ENCODE data around the gene DCLK3. TPM values are rescaled to one million over a fixed set of nuclear protein-coding genes. Genes with fewer than 3 reads are reported as not detected.

The DCLK3 gene
- total RNA-seq, 1 donor from 2014 or later, result 0.12 TPM

- H3K27ac ChIP-seq, result no peak overlapping the region
- no peak overlapping the region for H3K4me3 ChIP-seq
- ATAC-seq, result no peak
- intact Hi-C loops (cut with DNase I), result loop anchor here (10.0 kb wide), 1 partner anchor 130 kb away; no protein-coding TSS in a partner anchor
- no peaks in the 10 kb centered on the region for H3K36me3 ChIP-seq
- H3K9me3 ChIP-seq, result no peaks in the 10 kb centered on the region
- no peak for DNase-seq
- H3K27me3 ChIP-seq (ENCODE audit: low read depth), result no peaks in the 10 kb centered on the region
- H3K4me1 ChIP-seq, result no peaks in the 10 kb centered on the region
- TF ChIP-seq CTCF (IDR thresholded peaks at IDR 0.05), result no peak
Measured at GRCh38 chr3:36734742-36735141, 29.6 kb downstream of the DCLK3 start.

GRCh38 chr3:36733723-36734122 lies 30.6 kb downstream of the DCLK3 start:
- H3K4me1 ChIP-seq, result no peaks in the 10 kb centered on the region
- H3K27me3 ChIP-seq (ENCODE audit: low read depth), result no peaks in the 10 kb centered on the region
- H3K36me3 ChIP-seq, result no peaks in the 10 kb centered on the region
- no peak overlapping the region for H3K4me3 ChIP-seq
- DNase-seq (no peak), ATAC-seq (no peak)
- no peak for TF ChIP-seq CTCF (IDR thresholded peaks at IDR 0.05)
- H3K9me3 ChIP-seq, result no peaks in the 10 kb centered on the region
- intact Hi-C loops (cut with DNase I), result loop anchor here (10.0 kb wide), 1 partner anchor 131 kb away; no protein-coding TSS in a partner anchor
- H3K27ac ChIP-seq, result no peak overlapping the region

- no peaks in the 10 kb centered on the region for H3K4me1 ChIP-seq
- ATAC-seq (no peak), DNase-seq (no peak)
- H3K4me3 ChIP-seq, result no peak overlapping the region
- no peaks in the 10 kb centered on the region for H3K9me3 ChIP-seq
- TF ChIP-seq CTCF (IDR thresholded peaks at IDR 0.05), result no peak
- H3K27ac ChIP-seq, result no peak overlapping the region
- H3K36me3 ChIP-seq, result no peaks in the 10 kb centered on the region
- no peaks in the 10 kb centered on the region for H3K27me3 ChIP-seq (ENCODE audit: low read depth)
- intact Hi-C loops (cut with DNase I), result loop anchor here (10.0 kb wide), 1 partner anchor 132 kb away; no protein-coding TSS in a partner anchor
Measured at GRCh38 chr3:36733162-36733696, 31.1 kb downstream of the DCLK3 start.

- no peak for TF ChIP-seq CTCF (IDR thresholded peaks at IDR 0.05)
- H3K27ac ChIP-seq, result no peak overlapping the region
- intact Hi-C loops (cut with DNase I), result loop anchor here (10.0 kb wide), 1 partner anchor 134 kb away; no protein-coding TSS in a partner anchor
- H3K27me3 ChIP-seq (ENCODE audit: low read depth), result no peaks in the 10 kb centered on the region
- H3K9me3 ChIP-seq, result no peaks in the 10 kb centered on the region
- ATAC-seq (no peak), DNase-seq (no peak)
- no peaks in the 10 kb centered on the region for H3K4me1 ChIP-seq
- no peaks in the 10 kb centered on the region for H3K36me3 ChIP-seq
- H3K4me3 ChIP-seq, result no peak overlapping the region
Measured at GRCh38 chr3:36730966-36731365, 33.4 kb downstream of the DCLK3 start.

GRCh38 chr3:36729204-36730056 lies 34.9 kb downstream of the DCLK3 start:
- Histone ChIP-seq H3K9me3 (no peaks in the 10 kb centered on the region), H3K4me3 (no peak overlapping the region), H3K27me3 (ENCODE audit: low read depth) (no peaks in the 10 kb centered on the region), H3K4me1 (no peaks in the 10 kb centered on the region), H3K27ac (no peak overlapping the region), H3K36me3 (no peaks in the 10 kb centered on the region)
- ATAC-seq, result peak; percentile 67 to 75
- no peak for DNase-seq
- intact Hi-C loops (cut with DNase I), result loop anchor here (10.0 kb wide), 1 partner anchor 135 kb away; no protein-coding TSS in a partner anchor
- TF ChIP-seq CTCF (IDR thresholded peaks at IDR 0.05), result peak; percentile 70
